GM23338 (cell line): Measurements from ENCODE around the gene GRID1. TPM values are rescaled to one million over a fixed set of nuclear protein-coding genes. Genes with fewer than 3 reads are reported as not detected.

Experiments used
- ATAC-seq: fragments of 200-7000 bp; cut with Tn5 transposase; 3 replicates; pipeline ENCODE4 v1.9.1; 2020
- DNase-seq: peaks from one replicate; pipeline ENCODE4 v3.0.0-alpha.2; 2015; ENCODE audit warnings: low spot score
- H2AFZ ChIP-seq: fragments of 200-600 bp; sonication (generic); 2 replicates; pipeline ENCODE4 v1.8.0; 2016; ENCODE audit warnings: antibody characterized with exemption, mild to moderate bottlenecking, moderate library complexity
- H3F3A ChIP-seq: fragments of 200-600 bp; sonication (generic); replicated peaks from 2 replicates; pipeline ENCODE4 v1.8.0; 2017; ENCODE audit warnings: antibody characterized with exemption, mixed run types, low read depth
- H3K27ac ChIP-seq: fragments of 200-600 bp; sonication (generic); 2 replicates; pipeline ENCODE4 v1.6.1; 2016; ENCODE audit warnings: low read depth
- H3K27me3 ChIP-seq: fragments of 200-600 bp; sonication (generic); 2 replicates; pipeline ENCODE4 v1.8.0; 2016; ENCODE audit warnings: mild to moderate bottlenecking, mixed run types, moderate library complexity; ENCODE audit not compliant: insufficient read depth
- H3K36me3 ChIP-seq: fragments of 200-600 bp; sonication (generic); 2 replicates; pipeline ENCODE4 v1.8.0; 2016; ENCODE audit warnings: mild to moderate bottlenecking; ENCODE audit not compliant: insufficient read depth
- H3K4me1 ChIP-seq: fragments of 200-600 bp; sonication (generic); 2 replicates; pipeline ENCODE4 v1.8.0; 2016; ENCODE audit warnings: mild to moderate bottlenecking, moderate library complexity; ENCODE audit not compliant: insufficient read depth
- H3K4me2 ChIP-seq: fragments of 200-600 bp; sonication (generic); 2 replicates; pipeline ENCODE4 v1.7.1; 2017; ENCODE audit warnings: mixed run types
- H3K4me3 ChIP-seq: fragments of 200-600 bp; sonication (generic); 2 replicates; pipeline ENCODE4 v1.6.1; 2016; ENCODE audit warnings: mixed run types
- H3K79me2 ChIP-seq: fragments of 200-600 bp; sonication (generic); replicated peaks from 2 replicates; pipeline ENCODE4 v1.8.0; 2017; ENCODE audit warnings: mild to moderate bottlenecking; ENCODE audit not compliant: insufficient read depth
- H3K9me2 ChIP-seq: fragments of 200-600 bp; sonication (generic); 2 replicates; pipeline ENCODE4 v1.8.0; 2017; ENCODE audit not compliant: insufficient read depth
- H4K20me1 ChIP-seq: fragments of 200-600 bp; sonication (generic); replicated peaks from 2 replicates; pipeline ENCODE4 v1.8.0; 2017; ENCODE audit warnings: mild to moderate bottlenecking; ENCODE audit not compliant: insufficient read depth
- H3K27ac Mint-ChIP-seq: 2 replicates; pipeline ENCODE4 v1.8.0; 2020; ENCODE audit warnings: inconsistent platforms, mild to moderate bottlenecking, moderate library complexity, mixed read lengths
- H3K27me3 Mint-ChIP-seq: 3 replicates; pipeline ENCODE4 v1.8.0; 2022; ENCODE audit warnings: low read depth, mild to moderate bottlenecking, moderate library complexity, mixed read lengths, inconsistent platforms; ENCODE audit not compliant: insufficient read depth, poor library complexity
- H3K36me3 Mint-ChIP-seq: 3 replicates; pipeline ENCODE4 v1.8.0; 2021; ENCODE audit warnings: low read depth, mild to moderate bottlenecking, inconsistent platforms, moderate library complexity, mixed read lengths
- H3K4me1 Mint-ChIP-seq: 3 replicates; pipeline ENCODE4 v1.8.0; 2020; ENCODE audit warnings: mild to moderate bottlenecking, inconsistent platforms, mixed read lengths
- H3K4me3 Mint-ChIP-seq: 3 replicates; pipeline ENCODE4 v1.8.0; 2021; ENCODE audit warnings: moderate library complexity, mild to moderate bottlenecking, inconsistent platforms, mixed read lengths
- H3K9me3 Mint-ChIP-seq: 3 replicates; pipeline ENCODE4 v1.8.0; 2020; ENCODE audit warnings: moderate library complexity, mild to moderate bottlenecking, inconsistent platforms, mixed read lengths
- CREB1 ChIP-seq: fragments of 250-450 bp; sonication (Bioruptor Pico); IDR thresholded peaks from 2 replicates; pipeline ENCODE4 v1.5.0; 2020; ENCODE audit warnings: low read depth, mild to moderate bottlenecking, moderate library complexity
- EZH2 ChIP-seq: fragments of 200-600 bp; sonication (generic); IDR thresholded peaks from one replicate; pipeline ENCODE4 v1.8.0; 2017; ENCODE audit warnings: antibody characterized with exemption, mild to moderate bottlenecking, low read depth; ENCODE audit not compliant: unreplicated experiment
- EZH2phosphoT487 ChIP-seq: fragments of 200-600 bp; sonication (generic); IDR thresholded peaks from one replicate; pipeline ENCODE4 v1.8.1; 2018; ENCODE audit warnings: antibody characterized with exemption; ENCODE audit not compliant: unreplicated experiment
- JUNB ChIP-seq: IDR thresholded peaks from one replicate; pipeline ENCODE4 v1.6.1; 2016; ENCODE audit warnings: antibody characterized with exemption; ENCODE audit not compliant: unreplicated experiment
- NANOG ChIP-seq: IDR thresholded peaks from 2 replicates; pipeline ENCODE4 v1.6.1; 2016; ENCODE audit warnings: antibody characterized with exemption, borderline replicate concordance
- POLR2AphosphoS5 ChIP-seq: IDR thresholded peaks from 2 replicates; pipeline ENCODE4 v1.6.1; 2016; ENCODE audit warnings: antibody characterized with exemption, low read depth
- REST ChIP-seq: IDR thresholded peaks from one replicate; pipeline ENCODE4 v1.6.1; 2018; ENCODE audit warnings: antibody characterized with exemption; ENCODE audit not compliant: unreplicated experiment
- STAT1 ChIP-seq: IDR thresholded peaks from one replicate; pipeline ENCODE4 v1.6.1; 2016; ENCODE audit warnings: antibody characterized with exemption; ENCODE audit not compliant: unreplicated experiment
- ZNF114 ChIP-seq: fragments of 250-450 bp; sonication (Bioruptor Pico); IDR thresholded peaks from 2 replicates; pipeline ENCODE4 v1.5.0; 2020; ENCODE audit warnings: mild to moderate bottlenecking, moderate library complexity
- ZNF462 ChIP-seq: fragments of 250-450 bp; sonication (Bioruptor Pico); IDR thresholded peaks from 2 replicates; pipeline ENCODE4 v1.5.0; 2020; ENCODE audit warnings: mild to moderate bottlenecking, moderate library complexity
- polyA plus RNA-seq: library from polyadenylated mRNA; unstranded; fragments of >200 nt; fragmentation: Nextera tagmentation; extraction: Ambion mirVana; gene quantifications from 2 replicates; pipeline ENCODE4 v1.2.1, GENCODE V29; 2016
- total RNA-seq: library from RNA; depleted of rRNA; stranded (reverse); fragments of >200 nt; shearing (Covaris generic); gene quantifications from 2 replicates; pipeline ENCODE4 v1.2.3, GENCODE V29; 2014
- TF ChIP-seq, protein P1 (sequence below), 2 experiments: fragments of 200-600 bp in 1 of 2; sonication (generic) in 1 of 2; conservative IDR thresholded peaks; 2 replicates each; pipeline versions ENCODE4 v1.5.1 to v1.6.1; 2016 to 2017; ENCODE audit warnings: antibody characterized with exemption in 2 of 2, low read depth in 2 of 2, mild to moderate bottlenecking in 2 of 2, moderate library complexity in 1 of 2

GRID1 gene
- total and polyA plus RNA-seq, 2 experiments from 2014 or later, result 0.14 to 0.15 TPM

GRCh38 chr10:85668522-85668921 lies 698.1 kb downstream of the GRID1 start:
- H3K27me3 Mint-ChIP-seq, result no peaks in the 10 kb centered on the region
- Histone ChIP-seq H3K27ac (no peak overlapping the region), H3K4me1 (no peaks in the 10 kb centered on the region; the same call in 1 of the 2 replicates), H4K20me1 (no peaks in the 10 kb centered on the region), H3F3A (no peaks in the 10 kb centered on the region), H3K9me2 (no peaks in the 10 kb centered on the region; the same call in 1 of the 2 replicates), H3K4me3 (no peak overlapping the region), H3K27me3 (no peaks in the 10 kb centered on the region), H3K36me3 (peaks cover 3% of the 10 kb centered on the region; the same call in 1 of the 2 replicates), H2AFZ (no peak overlapping the region), H3K79me2 (no peaks in the 10 kb centered on the region), H3K4me2 (no peak overlapping the region)
- peaks cover 16% of the 10 kb centered on the region for H3K36me3 Mint-ChIP-seq
- no peak overlapping the region for H3K27ac Mint-ChIP-seq
- DNase-seq, result no peak
- peaks cover 91% of the 10 kb centered on the region for H3K9me3 Mint-ChIP-seq
- no peak overlapping the region for H3K4me3 Mint-ChIP-seq
- TF ChIP-seq REST (no peak), ZNF462 (CRISPR knock-in tag) (no peak), JUNB (no peak), ZNF114 (CRISPR knock-in tag) (no peak), EZH2 (no peak), POLR2AphosphoS5 (no peak), EZH2phosphoT487 (no peak), CREB1 (CRISPR knock-in tag) (no peak), NANOG (no peak), STAT1 (no peak)
- TF ChIP-seq, protein P1, sequence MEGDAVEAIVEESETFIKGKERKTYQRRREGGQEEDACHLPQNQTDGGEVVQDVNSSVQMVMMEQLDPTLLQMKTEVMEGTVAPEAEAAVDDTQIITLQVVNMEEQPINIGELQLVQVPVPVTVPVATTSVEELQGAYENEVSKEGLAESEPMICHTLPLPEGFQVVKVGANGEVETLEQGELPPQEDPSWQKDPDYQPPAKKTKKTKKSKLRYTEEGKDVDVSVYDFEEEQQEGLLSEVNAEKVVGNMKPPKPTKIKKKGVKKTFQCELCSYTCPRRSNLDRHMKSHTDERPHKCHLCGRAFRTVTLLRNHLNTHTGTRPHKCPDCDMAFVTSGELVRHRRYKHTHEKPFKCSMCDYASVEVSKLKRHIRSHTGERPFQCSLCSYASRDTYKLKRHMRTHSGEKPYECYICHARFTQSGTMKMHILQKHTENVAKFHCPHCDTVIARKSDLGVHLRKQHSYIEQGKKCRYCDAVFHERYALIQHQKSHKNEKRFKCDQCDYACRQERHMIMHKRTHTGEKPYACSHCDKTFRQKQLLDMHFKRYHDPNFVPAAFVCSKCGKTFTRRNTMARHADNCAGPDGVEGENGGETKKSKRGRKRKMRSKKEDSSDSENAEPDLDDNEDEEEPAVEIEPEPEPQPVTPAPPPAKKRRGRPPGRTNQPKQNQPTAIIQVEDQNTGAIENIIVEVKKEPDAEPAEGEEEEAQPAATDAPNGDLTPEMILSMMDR (conservative IDR thresholded peaks at IDR 0.05; ENCODE audit: low read depth in 2 of 2), result no peak
- H3K4me1 Mint-ChIP-seq, result peaks cover 11% of the 10 kb centered on the region; the same call in 2 of the 3 replicates
- ATAC-seq, result no peak
